Parathyroid adenoma (tissue), 2 donors: ENCODE results near the gene PLEKHA1.

Source experiments
- H2AFZ ChIP-seq: fragments of 300-600 bp; sonication (generic); one replicate; pipeline ENCODE4 v1.7.0; 2017; ENCODE audit warnings: antibody characterized with exemption, mild to moderate bottlenecking
- H3K27ac ChIP-seq: fragments of 300-600 bp; sonication (generic); one replicate; pipeline ENCODE4 v1.7.0; 2017
- H3K27me3 ChIP-seq: fragments of 300-600 bp; sonication (generic); one replicate; pipeline ENCODE4 v1.7.0; 2017; ENCODE audit warnings: low read length; ENCODE audit not compliant: control insufficient read depth, insufficient read depth
- H3K36me3 ChIP-seq: fragments of 300-600 bp; sonication (generic); one replicate; pipeline ENCODE4 v1.7.0; 2017; ENCODE audit warnings: low read length; ENCODE audit not compliant: control insufficient read depth, insufficient read depth
- H3K4me1 ChIP-seq: fragments of 300-600 bp; sonication (generic); one replicate; pipeline ENCODE4 v1.7.0; 2017; ENCODE audit warnings: control low read depth
- H3K4me2 ChIP-seq: fragments of 300-600 bp; sonication (generic); one replicate; pipeline ENCODE4 v1.7.0; 2017; ENCODE audit warnings: low read length
- H3K4me3 ChIP-seq: fragments of 300-600 bp; sonication (generic); one replicate; pipeline ENCODE4 v1.7.0; 2017; ENCODE audit warnings: low read depth, low read length
- H3K79me2 ChIP-seq: fragments of 300-600 bp; sonication (generic); one replicate; pipeline ENCODE4 v1.7.0; 2017; ENCODE audit warnings: control low read depth
- H3K9ac ChIP-seq: fragments of 300-600 bp; sonication (generic); one replicate; pipeline ENCODE4 v1.7.0; 2017; ENCODE audit warnings: mild to moderate bottlenecking
- H3K9me3 ChIP-seq: fragments of 300-600 bp; sonication (generic); one replicate; pipeline ENCODE4 v1.7.0; 2017; ENCODE audit warnings: low read length; ENCODE audit not compliant: control insufficient read depth
- TF ChIP-seq, protein P1 (sequence below): fragments of 300-600 bp; sonication (generic); IDR thresholded peaks from one replicate; pipeline ENCODE4 v1.7.0; 2017; ENCODE audit warnings: antibody characterized with exemption, mild to moderate bottlenecking
- donor health status: primary hyperparathyroidism.

Gene PLEKHA1

GRCh38 chr10:122387572-122387971 is 13.1 kb downstream of the PLEKHA1 start:
- peaks cover 11% of the 10 kb centered on the region for H3K79me2 ChIP-seq
- H3K4me3 ChIP-seq = no peak overlapping the region
- H2AFZ ChIP-seq = no peak overlapping the region
- no peak overlapping the region for H3K27ac ChIP-seq
- TF ChIP-seq, protein P1, sequence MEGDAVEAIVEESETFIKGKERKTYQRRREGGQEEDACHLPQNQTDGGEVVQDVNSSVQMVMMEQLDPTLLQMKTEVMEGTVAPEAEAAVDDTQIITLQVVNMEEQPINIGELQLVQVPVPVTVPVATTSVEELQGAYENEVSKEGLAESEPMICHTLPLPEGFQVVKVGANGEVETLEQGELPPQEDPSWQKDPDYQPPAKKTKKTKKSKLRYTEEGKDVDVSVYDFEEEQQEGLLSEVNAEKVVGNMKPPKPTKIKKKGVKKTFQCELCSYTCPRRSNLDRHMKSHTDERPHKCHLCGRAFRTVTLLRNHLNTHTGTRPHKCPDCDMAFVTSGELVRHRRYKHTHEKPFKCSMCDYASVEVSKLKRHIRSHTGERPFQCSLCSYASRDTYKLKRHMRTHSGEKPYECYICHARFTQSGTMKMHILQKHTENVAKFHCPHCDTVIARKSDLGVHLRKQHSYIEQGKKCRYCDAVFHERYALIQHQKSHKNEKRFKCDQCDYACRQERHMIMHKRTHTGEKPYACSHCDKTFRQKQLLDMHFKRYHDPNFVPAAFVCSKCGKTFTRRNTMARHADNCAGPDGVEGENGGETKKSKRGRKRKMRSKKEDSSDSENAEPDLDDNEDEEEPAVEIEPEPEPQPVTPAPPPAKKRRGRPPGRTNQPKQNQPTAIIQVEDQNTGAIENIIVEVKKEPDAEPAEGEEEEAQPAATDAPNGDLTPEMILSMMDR = no peak
- H3K9ac ChIP-seq = no peak overlapping the region
- no peaks in the 10 kb centered on the region for H3K9me3 ChIP-seq
- H3K4me1 ChIP-seq = no peaks in the 10 kb centered on the region
- H3K4me2 ChIP-seq = no peak overlapping the region
- no peaks in the 10 kb centered on the region for H3K36me3 ChIP-seq
- H3K27me3 ChIP-seq = no peaks in the 10 kb centered on the region

DNA sequence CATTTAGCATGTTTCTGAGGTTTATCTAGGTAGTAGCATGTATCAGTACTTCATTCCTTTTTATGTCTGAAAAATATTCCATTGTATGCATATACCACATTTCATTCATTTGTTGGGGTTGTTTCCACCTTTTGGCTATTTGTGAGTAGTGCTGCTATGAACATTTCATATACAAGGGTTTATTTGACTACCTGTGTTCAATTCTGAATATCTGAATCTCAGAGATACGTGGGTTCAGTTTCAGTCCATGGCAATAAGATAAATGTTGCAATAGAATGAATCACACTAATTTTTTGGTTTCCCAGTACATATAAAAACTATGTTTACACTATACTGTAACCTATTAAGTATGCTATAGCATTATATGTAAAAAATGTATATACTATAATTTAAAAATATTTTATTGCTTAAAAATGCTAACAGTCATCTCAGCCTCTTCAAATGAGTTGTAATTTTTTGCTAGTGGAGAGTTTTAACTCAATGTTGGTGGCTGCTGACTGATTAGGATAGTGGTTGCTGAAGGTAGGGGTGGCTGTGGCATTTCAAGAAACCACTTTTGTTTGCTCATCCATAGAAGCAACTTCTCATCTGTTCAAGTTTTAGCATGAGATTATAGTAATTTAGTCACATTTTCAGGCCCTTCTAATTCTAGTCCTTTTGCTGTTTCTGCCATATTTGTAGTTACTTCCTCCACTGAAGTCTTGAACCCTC is 13.9 kb downstream of the PLEKHA1 start:
- H3K79me2 ChIP-seq = peaks cover 11% of the 10 kb centered on the region
- no peaks in the 10 kb centered on the region for H3K9me3 ChIP-seq
- H2AFZ ChIP-seq = no peak overlapping the region
- H3K9ac ChIP-seq = no peak overlapping the region
- no peaks in the 10 kb centered on the region for H3K4me1 ChIP-seq
- H3K4me3 ChIP-seq = no peak overlapping the region
- H3K27me3 ChIP-seq = no peaks in the 10 kb centered on the region
- TF ChIP-seq, protein P1 = no peak
- no peak overlapping the region for H3K27ac ChIP-seq
- no peaks in the 10 kb centered on the region for H3K36me3 ChIP-seq
- no peak overlapping the region for H3K4me2 ChIP-seq

- H2AFZ ChIP-seq = no peak overlapping the region
- TF ChIP-seq, protein P1 = no peak
- no peaks in the 10 kb centered on the region for H3K4me1 ChIP-seq
- H3K27ac ChIP-seq = no peak overlapping the region
- no peak overlapping the region for H3K4me2 ChIP-seq
- no peak overlapping the region for H3K4me3 ChIP-seq
- H3K79me2 ChIP-seq = peaks cover 11% of the 10 kb centered on the region
- H3K27me3 ChIP-seq = no peaks in the 10 kb centered on the region
- H3K36me3 ChIP-seq = no peaks in the 10 kb centered on the region
- no peak overlapping the region for H3K9ac ChIP-seq
- no peaks in the 10 kb centered on the region for H3K9me3 ChIP-seq
These were observed 15.8 kb downstream of the PLEKHA1 start for GRCh38 chr10:122390271-122390670.

- TF ChIP-seq, protein P1 = no peak
- no peak overlapping the region for H3K27ac ChIP-seq
- H2AFZ ChIP-seq = no peak overlapping the region
- no peaks in the 10 kb centered on the region for H3K36me3 ChIP-seq
- H3K9ac ChIP-seq = no peak overlapping the region
- H3K4me1 ChIP-seq = no peaks in the 10 kb centered on the region
- H3K27me3 ChIP-seq = no peaks in the 10 kb centered on the region
- no peak overlapping the region for H3K4me2 ChIP-seq
- H3K79me2 ChIP-seq = peaks cover 7% of the 10 kb centered on the region
- no peaks in the 10 kb centered on the region for H3K9me3 ChIP-seq
- no peak overlapping the region for H3K4me3 ChIP-seq
These were observed 16.2 kb downstream of the PLEKHA1 start for GRCh38 chr10:122390679-122391078.

DNA sequence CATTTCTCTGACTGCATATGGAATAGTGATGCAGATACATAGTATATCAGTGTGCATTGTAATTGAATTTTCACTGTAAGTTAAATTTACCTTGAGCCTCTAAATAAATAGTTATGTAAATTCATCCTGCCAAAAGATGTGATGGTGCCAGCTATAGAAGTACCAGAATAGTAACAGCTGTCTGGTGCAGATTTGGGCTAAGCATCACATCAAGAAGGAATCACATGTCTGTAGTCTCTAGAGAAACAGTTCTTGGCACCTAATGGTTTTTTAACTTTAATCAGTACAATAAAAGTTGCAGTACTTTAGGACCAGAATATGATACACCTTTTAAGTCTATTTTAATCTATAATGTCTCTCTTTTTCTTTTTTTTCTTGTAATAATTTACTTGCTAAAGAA is 17.4 kb downstream of the PLEKHA1 start:
- TF ChIP-seq, protein P1 = no peak
- no peaks in the 10 kb centered on the region for H3K4me1 ChIP-seq
- no peak overlapping the region for H3K4me2 ChIP-seq
- H3K27me3 ChIP-seq = no peaks in the 10 kb centered on the region
- H2AFZ ChIP-seq = no peak overlapping the region
- H3K79me2 ChIP-seq = peaks cover 5% of the 10 kb centered on the region
- no peak overlapping the region for H3K9ac ChIP-seq
- H3K36me3 ChIP-seq = no peaks in the 10 kb centered on the region
- H3K9me3 ChIP-seq = no peaks in the 10 kb centered on the region
- no peak overlapping the region for H3K4me3 ChIP-seq
- no peak overlapping the region for H3K27ac ChIP-seq
